Activated CD4-positive, alpha-beta T cell treated with anti-CD3 and anti-CD28 coated beads, Interleukin-2, Interleukin-6, amounts not matched to agents 100 ng/mL and 50 ng/mL, durations not matched to agents 16 hours and 8 hours (primary cell): ENCODE data around the gene RHEX.
A peak's percentile ranks its signal among the peaks of the same experiment; 100 is the strongest.
"Not testable (repeated sequence)": the region's sequence is repeated elsewhere in the genome, so short reads cannot be mapped to it uniquely, and the experiment has no call there.

Source experiments
- DNase-seq: peaks from one replicate; pipeline ENCODE4 v3.0.0-alpha.2; 2020

The RHEX gene

GRCh38 chr1:206030714-206031113 lies 22.3 kb upstream of the RHEX start:
- peak; percentile 83 for DNase-seq

GRCh38 chr1:206032380-206033140 lies 20.4 kb upstream of the RHEX start:
- DNase-seq = no peak

GRCh38 chr1:206035027-206035426 lies 17.9 kb upstream of the RHEX start:
- no peak for DNase-seq

GRCh38 chr1:206036663-206037455 lies 16.1 kb upstream of the RHEX start:
- no peak for DNase-seq

GRCh38 chr1:206037581-206037980 lies 15.4 kb upstream of the RHEX start:
- DNase-seq = no peak

GRCh38 chr1:206039046-206039973 lies 13.7 kb upstream of the RHEX start:
- no peak for DNase-seq

GRCh38 chr1:206040328-206040727 lies 12.6 kb upstream of the RHEX start:
- DNase-seq = no peak

- DNase-seq = no peak
These were observed 11.3 kb upstream of the RHEX start for GRCh38 chr1:206041640-206042039.

GRCh38 chr1:206047271-206047670 lies 5.7 kb upstream of the RHEX start:
- DNase-seq = no peak

- no peak for DNase-seq
These were observed 4.4 kb upstream of the RHEX start for GRCh38 chr1:206048582-206048981.

GRCh38 chr1:206049293-206049692 lies 3.7 kb upstream of the RHEX start:
- DNase-seq = peak; percentile 45

GRCh38 chr1:206049919-206050600 lies 2.9 kb upstream of the RHEX start:
- DNase-seq = no peak

GRCh38 chr1:206050655-206051235 lies 2.2 kb upstream of the RHEX start:
- DNase-seq = peak; percentile 82

- not testable (repeated sequence) for DNase-seq
These were observed 625 bp upstream of the RHEX start for GRCh38 chr1:206052231-206052865.

- DNase-seq = not testable (repeated sequence)
These were observed 643 bp downstream of the RHEX start for GRCh38 chr1:206053616-206054015.

GRCh38 chr1:206055069-206055625 lies 2.2 kb downstream of the RHEX start:
- not testable (repeated sequence) for DNase-seq

- not testable (repeated sequence) for DNase-seq
These were observed 2.8 kb downstream of the RHEX start for GRCh38 chr1:206055639-206056323.

- not testable (repeated sequence) for DNase-seq
These were observed 5.4 kb downstream of the RHEX start for GRCh38 chr1:206058289-206058926.

- no peak for DNase-seq
These were observed 5.9 kb downstream of the RHEX start for GRCh38 chr1:206058927-206059292.

- DNase-seq = no peak
These were observed 6.5 kb downstream of the RHEX start for GRCh38 chr1:206059355-206059915.
